ENCODE measurements around the gene GSG1L.
A peak's percentile ranks its signal among the peaks of the same experiment; 100 is the strongest.
"Not testable (repeated sequence)": the region's sequence is repeated elsewhere in the genome, so short reads cannot be mapped to it uniquely, and the experiment has no call there.

Gene GSG1L

GRCh38 chr16:27907457-27907972, 156.0 kb downstream of the GSG1L start:
- no peak for DNase-seq (ENCODE audit: low read depth in 1 of 2, low spot score in 1 of 2)

GRCh38 chr16:27906883-27907282, 156.6 kb downstream of the GSG1L start:
- no peak for DNase-seq (ENCODE audit: low read depth in 1 of 2, low spot score in 1 of 2)

GRCh38 chr16:27903046-27903655, 160.4 kb downstream of the GSG1L start:
- DNase-seq (ENCODE audit: low read depth in 1 of 2, low spot score in 1 of 2) = no peak

- no peak for DNase-seq (ENCODE audit: low read depth in 1 of 2, low spot score in 1 of 2)
Measured at GRCh38 chr16:27902551-27902950, 161.0 kb downstream of the GSG1L start.

GRCh38 chr16:27901956-27902355, 161.6 kb downstream of the GSG1L start:
- no peak for DNase-seq (ENCODE audit: low read depth in 1 of 2, low spot score in 1 of 2)

GRCh38 chr16:27899736-27900135, 163.8 kb downstream of the GSG1L start:
- no peak for DNase-seq (ENCODE audit: low read depth in 1 of 2, low spot score in 1 of 2)

- no peak for DNase-seq (ENCODE audit: low read depth in 1 of 2, low spot score in 1 of 2)
Measured at GRCh38 chr16:27894386-27894785, 169.1 kb downstream of the GSG1L start.

- no peak for DNase-seq (ENCODE audit: low read depth in 1 of 2, low spot score in 1 of 2)
Measured at GRCh38 chr16:27892879-27893278, 170.6 kb downstream of the GSG1L start.

GRCh38 chr16:27890866-27891265, 172.6 kb downstream of the GSG1L start:
- no peak for DNase-seq (ENCODE audit: low read depth in 1 of 2, low spot score in 1 of 2)

- DNase-seq (ENCODE audit: low read depth in 1 of 2, low spot score in 1 of 2) = no peak
Measured at GRCh38 chr16:27890006-27890405, 173.5 kb downstream of the GSG1L start.

GRCh38 chr16:27883576-27883975, 179.9 kb downstream of the GSG1L start:
- DNase-seq (ENCODE audit: low read depth in 1 of 2, low spot score in 1 of 2) = no peak

- no peak for DNase-seq (ENCODE audit: low read depth in 1 of 2, low spot score in 1 of 2)
Measured at GRCh38 chr16:27880287-27880686, 183.2 kb downstream of the GSG1L start.

- DNase-seq (ENCODE audit: low read depth in 1 of 2, low spot score in 1 of 2) = no peak
Measured at GRCh38 chr16:27879601-27880247, 183.8 kb downstream of the GSG1L start.

GRCh38 chr16:27872627-27873026, 190.9 kb downstream of the GSG1L start:
- not testable (repeated sequence) for DNase-seq (ENCODE audit: low read depth in 1 of 2, low spot score in 1 of 2)

- DNase-seq (ENCODE audit: low read depth in 1 of 2, low spot score in 1 of 2) = no peak
Measured at GRCh38 chr16:27870116-27870798, 193.3 kb downstream of the GSG1L start.

- DNase-seq (ENCODE audit: low read depth in 1 of 2, low spot score in 1 of 2) = no peak
Measured at GRCh38 chr16:27869411-27869810, 194.1 kb downstream of the GSG1L start.

- no peak for DNase-seq (ENCODE audit: low read depth in 1 of 2, low spot score in 1 of 2)
Measured at GRCh38 chr16:27868180-27868579, 195.3 kb downstream of the GSG1L start.

- peak in 1 of 2 donors; percentile 9 for DNase-seq (ENCODE audit: low read depth in 1 of 2, low spot score in 1 of 2)
Measured at GRCh38 chr16:27867122-27868110, 196.1 kb downstream of the GSG1L start.

GRCh38 chr16:27863377-27863776, 200.1 kb downstream of the GSG1L start:
- no peak for DNase-seq (ENCODE audit: low read depth in 1 of 2, low spot score in 1 of 2)

- DNase-seq (ENCODE audit: low read depth in 1 of 2, low spot score in 1 of 2) = no peak
Measured at GRCh38 chr16:27862953-27863352, 200.6 kb downstream of the GSG1L start.

- no peak for DNase-seq (ENCODE audit: low read depth in 1 of 2, low spot score in 1 of 2)
Measured at GRCh38 chr16:27860091-27860490, 203.4 kb downstream of the GSG1L start.
